Chondrocyte (in vitro differentiated cells): ENCODE data around the gene DUSP10. TPM values are rescaled to one million over a fixed set of nuclear protein-coding genes. Genes with fewer than 3 reads are reported as not detected.

Source experiments
- DNase-seq: peaks from one replicate; pipeline ENCODE4 v3.0.0; 2021; ENCODE audit warnings: mixed read lengths, low spot score
- H3K27ac Mint-ChIP-seq: one replicate; pipeline ENCODE4 v1.8.0; 2021; ENCODE audit warnings: mild to moderate bottlenecking, moderate library complexity, mixed read lengths; ENCODE audit not compliant: unreplicated experiment
- H3K27me3 Mint-ChIP-seq: 2 replicates; pipeline ENCODE4 v1.8.0; 2021; ENCODE audit warnings: low read depth, mixed read lengths
- H3K36me3 Mint-ChIP-seq: 2 replicates; pipeline ENCODE4 v1.8.0; 2021; ENCODE audit warnings: low read depth, mixed read lengths
- H3K4me1 Mint-ChIP-seq: 2 replicates; pipeline ENCODE4 v1.8.0; 2021; ENCODE audit warnings: low read depth, mild to moderate bottlenecking, mixed read lengths
- H3K4me3 Mint-ChIP-seq: one replicate; pipeline ENCODE4 v1.8.0; 2021; ENCODE audit warnings: mild to moderate bottlenecking, moderate library complexity, mixed read lengths; ENCODE audit not compliant: unreplicated experiment
- H3K9me3 Mint-ChIP-seq: 2 replicates; pipeline ENCODE4 v1.8.0; 2021; ENCODE audit warnings: low read depth, mixed read lengths
- total RNA-seq: library from RNA; stranded (reverse); gene quantifications from 3 replicates; pipeline ENCODE4 v1.2.1, GENCODE V29; 2021
- TF ChIP-seq, protein P1 (sequence below): fragments of 200-600 bp; sonication (generic); IDR thresholded peaks from 2 replicates; pipeline ENCODE4 v1.5.0; 2021; ENCODE audit warnings: antibody characterized with exemption, mild to moderate bottlenecking, moderate library complexity

DUSP10 gene
- total RNA-seq, 1 donor from 2014 or later, result 4.1 TPM

DNA sequence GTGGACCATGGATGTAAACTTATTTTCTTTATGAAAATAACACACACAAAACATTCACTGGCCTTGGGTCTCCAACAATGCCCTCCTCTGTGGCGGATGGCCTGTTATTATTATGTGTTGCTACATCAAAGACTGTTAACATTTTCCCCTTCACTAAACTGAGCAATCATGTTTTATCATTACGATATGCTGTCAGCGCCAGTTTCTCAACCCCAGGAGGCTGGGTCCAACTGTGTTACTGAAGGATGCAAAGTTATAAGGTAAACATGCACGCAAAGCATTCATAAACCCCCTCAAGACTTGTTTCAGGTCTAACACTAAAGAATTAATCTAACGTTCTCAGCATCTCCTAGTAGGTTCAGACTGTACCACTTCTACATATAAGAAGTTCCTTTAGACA lies 6.0 kb upstream of the DUSP10 start:
- Mint-ChIP-seq H3K27me3 (peaks cover 1% of the 10 kb centered on the region), H3K36me3 (no peaks in the 10 kb centered on the region)

DNA sequence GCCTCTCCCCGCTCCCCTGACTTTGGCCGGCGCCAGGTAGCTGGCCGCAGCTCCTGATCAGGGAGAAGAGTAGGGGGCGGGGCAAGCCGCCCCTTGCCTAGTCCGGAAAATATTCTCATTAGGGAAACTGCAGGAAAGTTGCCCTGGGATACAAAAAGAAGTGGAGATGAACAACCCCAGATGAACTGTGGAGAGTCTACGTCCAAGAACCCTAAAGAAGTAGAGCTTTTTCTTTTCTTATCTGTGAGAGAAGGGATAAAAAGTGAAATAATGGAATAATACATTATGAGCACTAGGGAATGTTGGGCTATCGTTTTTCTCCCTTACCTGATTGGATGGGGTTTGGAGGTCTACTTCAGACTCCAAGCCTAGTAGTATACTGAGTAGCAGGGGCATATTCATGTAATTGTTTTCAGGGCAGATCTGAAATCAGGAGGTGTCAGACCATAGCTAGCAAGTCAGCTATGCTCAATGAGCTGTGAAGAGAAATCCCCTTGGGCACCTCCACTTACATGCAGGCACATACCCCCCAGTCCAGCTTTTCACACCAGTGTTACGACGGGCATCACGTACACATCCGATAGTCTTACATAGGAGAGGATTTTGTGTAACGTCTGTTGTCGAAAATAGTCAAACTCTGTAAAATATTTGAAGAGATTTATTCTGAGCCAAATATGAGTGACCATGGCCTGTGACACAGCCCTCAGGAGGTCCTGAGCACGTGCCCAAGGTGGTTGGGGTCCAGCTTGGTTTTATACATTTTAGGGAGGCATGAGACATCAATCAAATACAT lies 1.7 kb upstream of the DUSP10 start:
- Mint-ChIP-seq H3K4me3 (peak overlapping the region; percentile 77), H3K36me3 (peaks cover 2% of the 10 kb centered on the region), H3K27me3 (no peaks in the 10 kb centered on the region), H3K9me3 (no peaks in the 10 kb centered on the region), H3K27ac (peak overlapping the region; percentile 46), H3K4me1 (peaks cover 6% of the 10 kb centered on the region)
- no peak for DNase-seq
- TF ChIP-seq, protein P1, sequence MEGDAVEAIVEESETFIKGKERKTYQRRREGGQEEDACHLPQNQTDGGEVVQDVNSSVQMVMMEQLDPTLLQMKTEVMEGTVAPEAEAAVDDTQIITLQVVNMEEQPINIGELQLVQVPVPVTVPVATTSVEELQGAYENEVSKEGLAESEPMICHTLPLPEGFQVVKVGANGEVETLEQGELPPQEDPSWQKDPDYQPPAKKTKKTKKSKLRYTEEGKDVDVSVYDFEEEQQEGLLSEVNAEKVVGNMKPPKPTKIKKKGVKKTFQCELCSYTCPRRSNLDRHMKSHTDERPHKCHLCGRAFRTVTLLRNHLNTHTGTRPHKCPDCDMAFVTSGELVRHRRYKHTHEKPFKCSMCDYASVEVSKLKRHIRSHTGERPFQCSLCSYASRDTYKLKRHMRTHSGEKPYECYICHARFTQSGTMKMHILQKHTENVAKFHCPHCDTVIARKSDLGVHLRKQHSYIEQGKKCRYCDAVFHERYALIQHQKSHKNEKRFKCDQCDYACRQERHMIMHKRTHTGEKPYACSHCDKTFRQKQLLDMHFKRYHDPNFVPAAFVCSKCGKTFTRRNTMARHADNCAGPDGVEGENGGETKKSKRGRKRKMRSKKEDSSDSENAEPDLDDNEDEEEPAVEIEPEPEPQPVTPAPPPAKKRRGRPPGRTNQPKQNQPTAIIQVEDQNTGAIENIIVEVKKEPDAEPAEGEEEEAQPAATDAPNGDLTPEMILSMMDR, result no peak

More for the DNA sequence above, 6.0 kb upstream of the DUSP10 start:
- peaks cover 6% of the 10 kb centered on the region for H3K4me1 Mint-ChIP-seq
- no peak overlapping the region for H3K4me3 Mint-ChIP-seq
- no peak for DNase-seq
- H3K9me3 Mint-ChIP-seq, result no peaks in the 10 kb centered on the region
- TF ChIP-seq, protein P1, result no peak
- no peak overlapping the region for H3K27ac Mint-ChIP-seq

DNA sequence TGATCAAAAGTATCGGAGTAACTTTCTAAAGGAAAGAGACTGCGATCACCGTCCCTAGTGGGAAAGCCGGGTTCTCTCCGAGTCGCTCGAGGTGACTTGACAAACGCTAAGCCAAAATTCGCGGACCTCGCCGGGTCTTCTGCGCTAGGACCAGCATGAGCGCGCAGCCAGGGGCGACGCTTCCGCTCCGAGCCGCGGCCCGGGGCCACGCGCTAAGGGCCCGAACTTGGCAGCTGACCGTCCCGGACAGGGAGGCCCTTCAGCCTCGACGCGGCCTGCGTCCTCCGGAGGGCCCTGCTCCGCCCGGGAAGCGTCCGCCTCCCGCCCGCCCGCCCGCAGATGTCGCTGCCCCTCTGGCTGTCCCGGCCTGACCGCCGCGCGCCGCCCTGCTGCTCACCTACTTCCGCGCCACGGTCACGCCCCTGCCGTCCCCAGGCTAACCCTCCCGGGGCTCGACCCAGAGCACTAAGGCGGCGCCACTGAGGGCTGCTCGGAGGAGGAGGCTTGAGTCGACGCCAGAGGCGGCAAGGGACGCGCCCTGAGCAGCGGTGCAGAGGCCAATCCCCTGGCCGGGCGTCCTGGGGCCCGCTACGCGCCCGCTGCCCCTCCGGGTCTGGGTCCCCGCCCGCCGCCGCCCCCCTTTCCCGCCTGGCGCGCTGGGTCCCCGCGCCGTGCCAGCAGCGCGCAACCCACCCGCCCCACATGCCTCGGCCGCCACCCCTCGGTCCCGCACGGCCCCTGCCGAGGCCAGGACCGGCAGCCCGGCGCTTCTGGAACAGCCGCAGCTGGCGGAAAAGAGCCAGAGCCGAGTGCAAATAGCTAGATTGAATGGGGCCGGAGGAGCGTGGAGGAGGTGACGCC lies 896 bp upstream of the DUSP10 start:
- H3K4me3 Mint-ChIP-seq, result peak overlapping the region; percentile 77
- peaks cover 6% of the 10 kb centered on the region for H3K4me1 Mint-ChIP-seq
- peak overlapping the region; percentile 91 for H3K27ac Mint-ChIP-seq
- TF ChIP-seq, protein P1, result peak; percentile 75
- DNase-seq, result peak; percentile 90
- no peaks in the 10 kb centered on the region for H3K27me3 Mint-ChIP-seq
- no peaks in the 10 kb centered on the region for H3K9me3 Mint-ChIP-seq
- peaks cover 5% of the 10 kb centered on the region for H3K36me3 Mint-ChIP-seq

DNA sequence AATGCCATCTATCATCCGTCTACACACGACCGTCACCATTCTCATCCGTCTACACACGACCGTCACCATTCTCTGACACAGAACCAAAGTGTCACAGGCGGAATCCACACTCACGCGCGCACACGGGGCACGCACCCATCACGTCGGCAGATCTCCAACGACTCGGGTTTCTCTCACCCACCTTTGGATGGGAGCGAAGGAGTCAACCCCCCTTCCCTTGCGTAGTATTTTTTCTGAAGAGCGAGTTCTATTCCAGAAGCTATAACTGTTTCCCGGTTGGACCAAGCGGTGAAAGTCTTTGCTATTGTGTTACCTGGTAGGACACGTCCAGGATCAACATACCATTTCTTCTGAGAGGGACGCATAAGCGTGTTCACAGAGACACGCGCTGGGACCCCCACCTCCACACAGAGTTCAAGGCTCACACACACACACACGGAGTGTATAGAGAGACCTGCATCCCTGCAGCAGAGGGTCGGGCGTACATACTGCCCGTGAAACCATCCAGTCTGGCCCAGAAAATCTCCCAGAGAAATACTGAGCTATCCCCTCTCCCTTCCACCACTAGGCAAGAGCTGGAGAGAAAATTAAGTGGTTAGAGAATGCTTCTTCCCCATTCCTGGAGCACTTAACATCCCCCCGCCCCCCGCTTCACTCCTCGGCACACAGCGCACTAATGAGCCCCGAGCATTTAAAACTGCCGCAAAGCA lies 741 bp downstream of the DUSP10 start:
- no peak for DNase-seq
- no peaks in the 10 kb centered on the region for H3K27me3 Mint-ChIP-seq
- H3K4me1 Mint-ChIP-seq, result peaks cover 6% of the 10 kb centered on the region
- no peak overlapping the region for H3K4me3 Mint-ChIP-seq
- TF ChIP-seq, protein P1, result no peak
- H3K9me3 Mint-ChIP-seq, result no peaks in the 10 kb centered on the region
- no peak overlapping the region for H3K27ac Mint-ChIP-seq
- peaks cover 8% of the 10 kb centered on the region for H3K36me3 Mint-ChIP-seq
